NCI-H1105 treated with DMSO at 0.1 percent for 48 hours (cell line): Measurements from ENCODE around the gene ALDH3A2.

Experiments used
- DNase-seq: peaks from one replicate; lab custom pipeline; 2025; lab: John Stamatoyannopoulos, UW

Gene ALDH3A2

GRCh38 chr17:19648475-19649273, at the start of gene ALDH3A2:
ALDH3A2 (plus strand) TSS chr17:19648751; CDS start chr17:19648972, 221 bp downstream.
- peak; percentile 99 for DNase-seq

- no peak for DNase-seq
Measured at GRCh38 chr17:19610311-19610710, 38.2 kb upstream of the ALDH3A2 start.

GRCh38 chr17:19610879-19611278, 37.7 kb upstream of the ALDH3A2 start:
- no peak for DNase-seq

- DNase-seq: no peak
Measured at GRCh38 chr17:19613979-19614378, 34.6 kb upstream of the ALDH3A2 start.

- no peak for DNase-seq
Measured at GRCh38 chr17:19614900-19615299, 33.7 kb upstream of the ALDH3A2 start.

GRCh38 chr17:19618015-19618414, 30.5 kb upstream of the ALDH3A2 start:
- no peak for DNase-seq

- no peak for DNase-seq
Measured at GRCh38 chr17:19619705-19620325, 28.7 kb upstream of the ALDH3A2 start.

GRCh38 chr17:19621697-19622096, 26.9 kb upstream of the ALDH3A2 start:
- no peak for DNase-seq

- DNase-seq: no peak
Measured at GRCh38 chr17:19626079-19626478, 22.5 kb upstream of the ALDH3A2 start.

- DNase-seq: no peak
Measured at GRCh38 chr17:19629449-19629848, 19.1 kb upstream of the ALDH3A2 start.

- no peak for DNase-seq
Measured at GRCh38 chr17:19630035-19630434, 18.5 kb upstream of the ALDH3A2 start.

- no peak for DNase-seq
Measured at GRCh38 chr17:19630661-19631060, 17.9 kb upstream of the ALDH3A2 start.

GRCh38 chr17:19631905-19632304, 16.6 kb upstream of the ALDH3A2 start:
- DNase-seq: no peak

GRCh38 chr17:19641687-19642372, 6.7 kb upstream of the ALDH3A2 start:
- DNase-seq: no peak

- DNase-seq: no peak
Measured at GRCh38 chr17:19642373-19642893, 6.1 kb upstream of the ALDH3A2 start.

GRCh38 chr17:19644493-19645210, 3.9 kb upstream of the ALDH3A2 start:
- DNase-seq: no peak

- peak; percentile 20 for DNase-seq
Measured at GRCh38 chr17:19645734-19646201, 2.8 kb upstream of the ALDH3A2 start.

GRCh38 chr17:19646788-19647696, 1.5 kb upstream of the ALDH3A2 start:
- peak; percentile 29 for DNase-seq

- DNase-seq: peak; percentile 90
Measured at GRCh38 chr17:19647697-19648474, 665 bp upstream of the ALDH3A2 start.

GRCh38 chr17:19649274-19649541, 657 bp downstream of the ALDH3A2 start:
- DNase-seq: no peak
